Measurements from ENCODE around the gene USPL1. TPM values are rescaled to one million over a fixed set of nuclear protein-coding genes. Genes with fewer than 3 reads are reported as not detected.

The USPL1 gene
- total and polyA plus RNA-seq, 2 of the 13 experiments (the other 11 are each of a cell fraction or from before 2014, with no cell fraction given) = 13.7 to 15.9 TPM

GRCh38 chr13:30587231-30587630 lies 30.5 kb upstream of the USPL1 start:
- in situ Hi-C loops (cut with HindIII; ENCODE audit: extremely low pct_ligation_motif_present, low pct_unique_long_range_greater_than_20kb) = no loop called here
- CTCF ChIA-PET (ENCODE audit: low intra/inter-chr PET ratio, low total read pairs) = no interaction called here

GRCh38 chr13:30587739-30588138 lies 30.0 kb upstream of the USPL1 start:
- Histone ChIP-seq H2AFZ (ENCODE audit: low read length) (no peak overlapping the region), H3K4me3 (replicated peaks in 1 of 3; ENCODE audit: insufficient read depth in 1 of 3, low read depth in 2 of 3, low read length in 3 of 3) (no peak overlapping the region), H3K79me2 (ENCODE audit: insufficient read depth, low read length) (no peaks in the 10 kb centered on the region), H4K20me1 (ENCODE audit: insufficient read depth, low read length) (no peaks in the 10 kb centered on the region), H3K4me2 (ENCODE audit: low read depth, low read length) (no peak overlapping the region), H3K36me3 (replicated peaks in 1 of 2; ENCODE audit: control insufficient read depth in 1 of 2, insufficient read depth in 2 of 2, low read length in 2 of 2) (no peaks in the 10 kb centered on the region), H3K4me1 (ENCODE audit: insufficient read depth, low read length) (no peaks in the 10 kb centered on the region), H3K9me3 (ENCODE audit: low read length) (no peaks in the 10 kb centered on the region), H3K9ac (ENCODE audit: insufficient read depth, low read depth, low read length) (no peak overlapping the region), H3K27ac (ENCODE audit: extremely low read length, insufficient read depth, low read length) (no peak overlapping the region), H3K27me3 (ENCODE audit: control insufficient read depth in 1 of 2, insufficient read depth in 2 of 2, low read length in 2 of 2) (peaks cover 0 to 3% of the 10 kb centered on the region in 2 experiments; a peak in 1 of 5 replicates)
- no peak for FAIRE-seq
- in situ Hi-C loops (cut with HindIII; ENCODE audit: extremely low pct_ligation_motif_present, low pct_unique_long_range_greater_than_20kb) = no loop called here
- CTCF ChIA-PET (ENCODE audit: low intra/inter-chr PET ratio, low total read pairs) = no interaction called here
- TF ChIP-seq ZMYM2 (CRISPR knock-in tag; IDR thresholded peaks at IDR 0.05) = no peak
- ATAC-seq = no peak
- POLR2A ChIA-PET = no interaction called here
- BruUV-seq (replicated peaks) = no TSS peak
- DNase-seq (ENCODE audit: low spot score) = no peak
- intact Hi-C loops (cut with micrococcal nuclease; ENCODE audit: unreplicated experiment) = no loop called here

More at GRCh38 chr13:30587231-30587630, 30.5 kb upstream of the USPL1 start:
- no TSS peak for BruUV-seq (replicated peaks)
- H3K36me3 ChIP-seq (replicated peaks in 1 of 2; ENCODE audit: control insufficient read depth in 1 of 2, insufficient read depth in 2 of 2, low read length in 2 of 2) = no peaks in the 10 kb centered on the region
- no peak for FAIRE-seq
- no peaks in the 10 kb centered on the region for H3K4me1 ChIP-seq (ENCODE audit: insufficient read depth, low read length)
- POLR2A ChIA-PET = no interaction called here
- no peak overlapping the region for H3K4me2 ChIP-seq (ENCODE audit: low read depth, low read length)
- no peaks in the 10 kb centered on the region for H3K9me3 ChIP-seq (ENCODE audit: low read length)
- H3K27me3 ChIP-seq (ENCODE audit: control insufficient read depth in 1 of 2, insufficient read depth in 2 of 2, low read length in 2 of 2) = peaks cover 0 to 3% of the 10 kb centered on the region in 2 experiments; a peak in 1 of 5 replicates
- H3K79me2 ChIP-seq (ENCODE audit: insufficient read depth, low read length) = no peaks in the 10 kb centered on the region
- WGBS (ENCODE audit: low lambda C conversion rate) = 23% methylated on average over 1 of the region's 1 CpG
- no peak overlapping the region for H3K4me3 ChIP-seq (replicated peaks in 1 of 3; ENCODE audit: insufficient read depth in 1 of 3, low read depth in 2 of 3, low read length in 3 of 3)
- no peak for ATAC-seq
- no peak overlapping the region for H2AFZ ChIP-seq (ENCODE audit: low read length)
- TF ChIP-seq ZNF766 (CRISPR knock-in tag; IDR thresholded peaks at IDR 0.05; ENCODE audit: borderline replicate concordance) = no peak
- TF ChIP-seq ZFX (CRISPR knock-in tag; IDR thresholded peaks at IDR 0.05; ENCODE audit: low read depth) = no peak
- intact Hi-C loops (cut with micrococcal nuclease; ENCODE audit: unreplicated experiment) = no loop called here
- no peak overlapping the region for H3K9ac ChIP-seq (ENCODE audit: insufficient read depth, low read depth, low read length)
- no peak for DNase-seq (ENCODE audit: low spot score)
- H4K20me1 ChIP-seq (ENCODE audit: insufficient read depth, low read length) = no peaks in the 10 kb centered on the region
- no peak overlapping the region for H3K27ac ChIP-seq (ENCODE audit: extremely low read length, insufficient read depth, low read length)
